ENCODE data around the gene ITCH.

Gene ITCH

GRCh38 chr20:34459209-34459897 lies 96.3 kb downstream of the ITCH start:
- Histone ChIP-seq H4K20me1 (ENCODE audit: low read depth, low read length) (no peaks in the 10 kb centered on the region), H2AFZ (ENCODE audit: low read depth, low read length, severe bottlenecking) (no peak overlapping the region), H3K9me3 (ENCODE audit: insufficient read depth, low read length) (no peaks in the 10 kb centered on the region), H3K9ac (ENCODE audit: low read length) (no peak overlapping the region), H3K9me2 (replicated peaks; ENCODE audit: insufficient read depth, low read length) (no peaks in the 10 kb centered on the region), H3K36me3 (ENCODE audit: low read length) (peaks cover 30% of the 10 kb centered on the region), H3F3A (ENCODE audit: insufficient read depth) (0 out of 2 replicates have a peak, but pooled peaks cover 7% of the 10 kb centered on the region), H3K4me2 (ENCODE audit: low read depth, low read length, poor library complexity, severe bottlenecking) (no peak overlapping the region), H3K27ac (ENCODE audit: low read depth, low read length) (no peak overlapping the region), H3K27me3 (ENCODE audit: low read length) (no peaks in the 10 kb centered on the region), H3K4me3 (ENCODE audit: insufficient read depth, low read length, poor library complexity, severe bottlenecking) (no peak overlapping the region), H3K79me2 (ENCODE audit: insufficient read depth, low read length) (no peaks in the 10 kb centered on the region)
- no peak for TF ChIP-seq CTCF (IDR thresholded peaks at IDR 0.05; ENCODE audit: insufficient read depth, low read length, poor library complexity, severe bottlenecking)
- TF ChIP-seq EZH2phosphoT487 (conservative IDR thresholded peaks at IDR 0.05; ENCODE audit: low read length) = no peak

GRCh38 chr20:34461779-34462087 lies 98.7 kb downstream of the ITCH start:
- no peaks in the 10 kb centered on the region for H3K9me2 ChIP-seq (replicated peaks; ENCODE audit: insufficient read depth, low read length)
- peaks cover 40% of the 10 kb centered on the region; the same call in 1 of the 2 replicates for H3K36me3 ChIP-seq (ENCODE audit: low read length)
- peaks cover 14% of the 10 kb centered on the region; the same call in 1 of the 2 replicates for H3F3A ChIP-seq (ENCODE audit: insufficient read depth)
- H3K9ac ChIP-seq (ENCODE audit: low read length) = no peak overlapping the region
- H3K9me3 ChIP-seq (ENCODE audit: insufficient read depth, low read length) = no peaks in the 10 kb centered on the region
- H3K27me3 ChIP-seq (ENCODE audit: low read length) = no peaks in the 10 kb centered on the region
- H3K79me2 ChIP-seq (ENCODE audit: insufficient read depth, low read length) = no peaks in the 10 kb centered on the region
- no peaks in the 10 kb centered on the region; the same call in 1 of the 2 replicates for H4K20me1 ChIP-seq (ENCODE audit: low read depth, low read length)
- H3K4me3 ChIP-seq (ENCODE audit: insufficient read depth, low read length, poor library complexity, severe bottlenecking) = no peak overlapping the region
- no peak overlapping the region for H3K4me2 ChIP-seq (ENCODE audit: low read depth, low read length, poor library complexity, severe bottlenecking)
- H2AFZ ChIP-seq (ENCODE audit: low read depth, low read length, severe bottlenecking) = no peak overlapping the region
- H3K27ac ChIP-seq (ENCODE audit: low read depth, low read length) = no peak overlapping the region
- TF ChIP-seq EZH2phosphoT487 (conservative IDR thresholded peaks at IDR 0.05; ENCODE audit: low read length) (no peak), CTCF (IDR thresholded peaks at IDR 0.05; ENCODE audit: insufficient read depth, low read length, poor library complexity, severe bottlenecking) (no peak)

GRCh38 chr20:34468951-34469350 lies 105.9 kb downstream of the ITCH start:
- H3K36me3 ChIP-seq (ENCODE audit: low read length) = peaks cover 28% of the 10 kb centered on the region; the same call in 1 of the 2 replicates
- H3K9ac ChIP-seq (ENCODE audit: low read length) = no peak overlapping the region
- H3K27me3 ChIP-seq (ENCODE audit: low read length) = no peaks in the 10 kb centered on the region
- H3K4me3 ChIP-seq (ENCODE audit: insufficient read depth, low read length, poor library complexity, severe bottlenecking) = no peak overlapping the region
- no peaks in the 10 kb centered on the region for H3K79me2 ChIP-seq (ENCODE audit: insufficient read depth, low read length)
- no peak for TF ChIP-seq EZH2phosphoT487 (conservative IDR thresholded peaks at IDR 0.05; ENCODE audit: low read length)
- H3F3A ChIP-seq (ENCODE audit: insufficient read depth) = peaks cover 15% of the 10 kb centered on the region
- H3K27ac ChIP-seq (ENCODE audit: low read depth, low read length) = no peak overlapping the region
- no peak overlapping the region for H3K4me2 ChIP-seq (ENCODE audit: low read depth, low read length, poor library complexity, severe bottlenecking)
- no peak overlapping the region for H2AFZ ChIP-seq (ENCODE audit: low read depth, low read length, severe bottlenecking)
- no peaks in the 10 kb centered on the region; the same call in 1 of the 2 replicates for H4K20me1 ChIP-seq (ENCODE audit: low read depth, low read length)
- no peaks in the 10 kb centered on the region for H3K9me2 ChIP-seq (replicated peaks; ENCODE audit: insufficient read depth, low read length)
- no peaks in the 10 kb centered on the region for H3K9me3 ChIP-seq (ENCODE audit: insufficient read depth, low read length)

GRCh38 chr20:34472246-34472925 lies 109.3 kb downstream of the ITCH start:
- peaks cover 19% of the 10 kb centered on the region; the same call in 1 of the 2 replicates for H3K36me3 ChIP-seq (ENCODE audit: low read length)
- no peak overlapping the region for H3K4me2 ChIP-seq (ENCODE audit: low read depth, low read length, poor library complexity, severe bottlenecking)
- no peak overlapping the region for H3K27ac ChIP-seq (ENCODE audit: low read depth, low read length)
- no peaks in the 10 kb centered on the region for H3K79me2 ChIP-seq (ENCODE audit: insufficient read depth, low read length)
- no peaks in the 10 kb centered on the region for H3K9me3 ChIP-seq (ENCODE audit: insufficient read depth, low read length)
- H3K4me3 ChIP-seq (ENCODE audit: insufficient read depth, low read length, poor library complexity, severe bottlenecking) = no peak overlapping the region
- TF ChIP-seq CTCF (IDR thresholded peaks at IDR 0.05; ENCODE audit: insufficient read depth, low read length, poor library complexity, severe bottlenecking) (no peak), EZH2phosphoT487 (conservative IDR thresholded peaks at IDR 0.05; ENCODE audit: low read length) (no peak)
- H3K27me3 ChIP-seq (ENCODE audit: low read length) = no peaks in the 10 kb centered on the region
- peaks cover 14% of the 10 kb centered on the region for H3F3A ChIP-seq (ENCODE audit: insufficient read depth)
- no peak overlapping the region for H3K9ac ChIP-seq (ENCODE audit: low read length)
- H2AFZ ChIP-seq (ENCODE audit: low read depth, low read length, severe bottlenecking) = no peak overlapping the region
- H3K9me2 ChIP-seq (replicated peaks; ENCODE audit: insufficient read depth, low read length) = no peaks in the 10 kb centered on the region
- H4K20me1 ChIP-seq (ENCODE audit: low read depth, low read length) = no peaks in the 10 kb centered on the region
